A549 (cell line): Measurements from ENCODE around the gene TRERF1. TPM values are rescaled to one million over a fixed set of nuclear protein-coding genes. Genes with fewer than 3 reads are reported as not detected.

ENCODE experiments used
- ATAC-seq, 2 experiments: fragments of 200-7000 bp in 1 of 2; fragments of >200 bp in 1 of 2; cut with Nextera tagmentation in 1 of 2; cut with Tn5 transposase in 1 of 2; 3 replicates each; pipeline versions ENCODE4 v1.8.0 to v1.9.1; 2018 to 2020; ENCODE audit warnings: mild to moderate bottlenecking in 1 of 2, moderate library complexity in 1 of 2
- CTCF ChIA-PET: fragments of 300-600 bp; sonication (Branson Sonifier 250); formaldehyde crosslinking; extraction: SDS; loops from one replicate; lab custom pipeline; 2021; ENCODE audit warnings: antibody characterized with exemption, inconsistent platforms; lab: Yijun Ruan, JAX
- POLR2A ChIA-PET: fragments of 350-600 bp; formaldehyde crosslinking; extraction: SDS; loops from one replicate; lab custom pipeline; 2021; ENCODE audit warnings: antibody characterized with exemption, inconsistent platforms; lab: Yijun Ruan, JAX
- DNase-seq, 2 experiments: peaks; one replicate each; pipeline versions ENCODE4 v3.0.0 to v3.0.0-alpha.2; 2011 to 2016; ENCODE audit warnings: low read depth in 1 of 2, low spot score in 1 of 2
- FAIRE-seq: peaks from 2 replicates; lab custom pipeline; 2011; peaks lifted over from hg19 to GRCh38; lab: Jason Lieb, UNC
- H3K27ac ChIP-seq, 2 experiments: fragments of >200 bp; sonication (Bioruptor Twin); formaldehyde crosslinking; 3 replicates each; pipeline ENCODE4 v1.5.1; 2016 to 2017
- H3K4me1 ChIP-seq: fragments of >200 bp; sonication (Bioruptor Twin); formaldehyde crosslinking; 3 replicates; pipeline ENCODE4 v1.6.1; 2016
- H3K4me2 ChIP-seq: fragments of >200 bp; sonication (Bioruptor Twin); formaldehyde crosslinking; 3 replicates; pipeline ENCODE4 v1.6.1; 2016
- H3K4me3 ChIP-seq: fragments of >200 bp; sonication (Bioruptor Twin); formaldehyde crosslinking; 3 replicates; pipeline ENCODE4 v1.5.1; 2016
- H3K9me3 ChIP-seq: fragments of >200 bp; sonication (Bioruptor Twin); formaldehyde crosslinking; 3 replicates; pipeline ENCODE4 v1.6.1; 2016
- BCL3 ChIP-seq: fragments of >200 bp; sonication (Bioruptor Twin); formaldehyde crosslinking; IDR thresholded peaks from 3 replicates; pipeline ENCODE4 v1.6.1; 2016
- CBX8 ChIP-seq: fragments of 200-600 bp; sonication (generic); IDR thresholded peaks from 2 replicates; pipeline ENCODE4 v1.6.1; 2016
- CEBPB ChIP-seq, 2 experiments: fragments of >200 bp in 1 of 2; sonication (Bioruptor Twin) in 1 of 2; formaldehyde crosslinking in 1 of 2; IDR thresholded peaks; 2 replicates each; pipeline ENCODE4 v1.6.1; 2012 to 2016
- CTCF ChIP-seq: fragments of >200 bp; sonication (Bioruptor Twin); formaldehyde crosslinking; IDR thresholded peaks from 3 replicates; pipeline ENCODE4 v1.5.1; 2016
- EP300 ChIP-seq, 2 experiments: fragments of >200 bp; sonication (Bioruptor Twin); formaldehyde crosslinking; IDR thresholded peaks; 2 replicates in 1 of 2; 3 replicates in 1 of 2; pipeline ENCODE4 v1.6.1; 2016 to 2017
- FOSB ChIP-seq: fragments of 250-450 bp; sonication (Bioruptor Pico); IDR thresholded peaks from 2 replicates; pipeline ENCODE4 v1.5.0; 2020; ENCODE audit warnings: mild to moderate bottlenecking, moderate library complexity
- HEYL ChIP-seq: fragments of 250-450 bp; sonication (Bioruptor Pico); IDR thresholded peaks from 2 replicates; pipeline ENCODE4 v1.8.0; 2021; ENCODE audit warnings: mild to moderate bottlenecking, moderate library complexity
- HOXB13 ChIP-seq: fragments of 250-450 bp; sonication (Bioruptor Pico); IDR thresholded peaks from 2 replicates; pipeline ENCODE4 v1.5.0; 2020; ENCODE audit warnings: low read depth, mild to moderate bottlenecking, moderate library complexity
- HOXB5 ChIP-seq: fragments of 250-450 bp; sonication (Bioruptor Pico); IDR thresholded peaks from 2 replicates; pipeline ENCODE4 v1.5.0; 2020; ENCODE audit warnings: mild to moderate bottlenecking, moderate library complexity
- MAZ ChIP-seq: fragments of 150-350 bp; IDR thresholded peaks from 2 replicates; pipeline ENCODE4 v1.6.1; 2014; ENCODE audit warnings: antibody characterized with exemption, low read depth, low read length, borderline replicate concordance
- PHF8 ChIP-seq: fragments of 200-600 bp; sonication (generic); IDR thresholded peaks from 2 replicates; pipeline ENCODE4 v1.6.1; 2016; ENCODE audit warnings: low read depth, mild to moderate bottlenecking, antibody characterized with exemption, moderate library complexity, borderline replicate concordance
- POLR2A ChIP-seq: IDR thresholded peaks from 2 replicates; pipeline ENCODE4 v1.6.1; 2012; ENCODE audit warnings: mild to moderate bottlenecking, low read length
- POLR2AphosphoS2 ChIP-seq: conservative IDR thresholded peaks from 2 replicates; pipeline ENCODE4 v1.6.1; 2012; ENCODE audit warnings: low read length, improper control_type of control experiment, inconsistent platforms
- TFCP2L1 ChIP-seq: fragments of 250-450 bp; sonication (Bioruptor Pico); IDR thresholded peaks from 2 replicates; pipeline ENCODE4 v1.5.0; 2021; ENCODE audit warnings: mild to moderate bottlenecking
- ZC3H11A ChIP-seq: fragments of 450-650 bp; IDR thresholded peaks from 2 replicates; pipeline ENCODE4 v1.6.1; 2014; ENCODE audit warnings: antibody characterized with exemption, mild to moderate bottlenecking
- ZNF302 ChIP-seq: fragments of 250-450 bp; sonication (Bioruptor Pico); IDR thresholded peaks from 2 replicates; pipeline ENCODE4 v1.9.0; 2021; ENCODE audit warnings: inconsistent platforms, mild to moderate bottlenecking, moderate library complexity
- ZSCAN20 ChIP-seq: fragments of 250-450 bp; sonication (Bioruptor Pico); IDR thresholded peaks from 2 replicates; pipeline ENCODE4 v1.8.0; 2022; ENCODE audit warnings: mild to moderate bottlenecking, moderate library complexity
- WGBS: methylation state at CpG from one replicate; pipeline ENCODE4 v1.1.6; 2017; ENCODE audit errors: missing lambda C conversion rate; 5-methylcytosine and 5-hydroxymethylcytosine counted together
- polyA plus RNA-seq, 4 experiments: library from polyadenylated mRNA; depleted of rRNA in 3 of 4; stranded (reverse); fragments of >200 nt; fragmentation: RNase III in 1 of 4; extraction: RNeasy Plus Mini Kit Qiagen cat#74134 plus additional on column Dnase treatment in 1 of 4; gene quantifications; 2 replicates in 3 of 4; 3 replicates in 1 of 4; pipeline ENCODE4 v1.2.3, GENCODE V29; 2011 to 2017
- TF ChIP-seq, protein P1 (sequence below): IDR thresholded peaks from 2 replicates; pipeline ENCODE4 v1.6.1; 2012; ENCODE audit warnings: low read depth, borderline replicate concordance
- TF ChIP-seq, protein P2 (sequence below): IDR thresholded peaks from 2 replicates; pipeline ENCODE4 v1.6.1; 2012
- TF ChIP-seq, protein P3 (sequence below): fragments of >200 bp; sonication (Bioruptor Twin); formaldehyde crosslinking; IDR thresholded peaks from 2 replicates; pipeline ENCODE4 v1.6.1; 2016
- TF ChIP-seq, protein P4 (sequence below): fragments of 200-600 bp; sonication (generic); IDR thresholded peaks from 2 replicates; pipeline ENCODE4 v1.6.1; 2016; ENCODE audit warnings: antibody characterized with exemption, mild to moderate bottlenecking, moderate library complexity

TRERF1 gene
- polyA plus RNA-seq, 2 of the 4 experiments (the other 2 are of a cell fraction), result 2.4 to 3.5 TPM

DNA sequence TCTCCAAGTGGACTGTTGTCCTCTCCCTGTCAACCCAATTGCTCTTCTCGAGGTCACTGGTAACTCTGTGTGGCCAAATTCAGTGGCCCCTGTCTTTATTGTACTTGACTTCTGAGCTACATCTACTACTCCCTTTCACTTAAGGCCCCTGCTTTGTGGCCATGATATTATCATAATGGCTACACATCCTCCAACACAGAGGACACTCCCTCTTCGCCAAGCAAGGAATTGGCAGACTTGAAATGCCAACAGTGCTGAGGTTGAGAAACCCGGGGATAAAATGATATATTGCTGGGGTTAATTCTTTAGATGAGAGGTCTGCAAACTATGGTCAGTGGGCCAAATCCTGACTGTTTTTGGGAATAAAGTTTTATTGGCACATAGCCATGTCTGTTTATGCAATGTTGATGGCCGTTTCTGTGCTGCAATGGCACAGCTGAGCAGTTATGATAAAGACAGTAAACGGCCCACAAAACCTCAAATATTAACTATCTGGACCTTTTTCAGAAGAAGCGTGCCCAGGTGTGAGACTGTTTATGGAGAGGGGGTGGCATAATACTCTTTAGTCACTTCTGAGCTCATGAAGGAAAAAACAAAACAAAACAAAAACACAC is 222.1 kb downstream of the TRERF1 start:
- Histone ChIP-seq H3K4me2 (no peak overlapping the region), H3K4me1 (peaks cover 39% of the 10 kb centered on the region), H3K4me3 (no peak overlapping the region), H3K9me3 (no peaks in the 10 kb centered on the region), H3K27ac (peak overlapping the region; percentile 23 to 89; a peak in 3 of 6 replicates)
- DNase-seq (no peak), FAIRE-seq (no peak), ATAC-seq (no peak)
- ChIA-PET CTCF (interaction anchor here (0.7 to 2.5 kb wide), 15 partner anchors 12 to 318 kb away, joined by 3 to 8 read pairs (median 5); no protein-coding TSS in a partner anchor), POLR2A (interaction anchor here (0.6 kb wide), 1 partner anchor 13 kb away, joined by 3 read pairs; no protein-coding TSS in a partner anchor)
- TF ChIP-seq, protein P1, sequence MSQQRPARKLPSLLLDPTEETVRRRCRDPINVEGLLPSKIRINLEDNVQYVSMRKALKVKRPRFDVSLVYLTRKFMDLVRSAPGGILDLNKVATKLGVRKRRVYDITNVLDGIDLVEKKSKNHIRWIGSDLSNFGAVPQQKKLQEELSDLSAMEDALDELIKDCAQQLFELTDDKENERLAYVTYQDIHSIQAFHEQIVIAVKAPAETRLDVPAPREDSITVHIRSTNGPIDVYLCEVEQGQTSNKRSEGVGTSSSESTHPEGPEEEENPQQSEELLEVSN, result no peak
- TF ChIP-seq EP300 (IDR thresholded peaks at IDR 0.05) (no peak), CTCF (no peak), POLR2A (no peak), ZSCAN20 (CRISPR knock-in tag) (no peak), HEYL (CRISPR knock-in tag) (no peak), CEBPB (IDR thresholded peaks at IDR 0.05) (no peak), MAZ (no peak), TFCP2L1 (CRISPR knock-in tag) (no peak)
- TF ChIP-seq, protein P2, sequence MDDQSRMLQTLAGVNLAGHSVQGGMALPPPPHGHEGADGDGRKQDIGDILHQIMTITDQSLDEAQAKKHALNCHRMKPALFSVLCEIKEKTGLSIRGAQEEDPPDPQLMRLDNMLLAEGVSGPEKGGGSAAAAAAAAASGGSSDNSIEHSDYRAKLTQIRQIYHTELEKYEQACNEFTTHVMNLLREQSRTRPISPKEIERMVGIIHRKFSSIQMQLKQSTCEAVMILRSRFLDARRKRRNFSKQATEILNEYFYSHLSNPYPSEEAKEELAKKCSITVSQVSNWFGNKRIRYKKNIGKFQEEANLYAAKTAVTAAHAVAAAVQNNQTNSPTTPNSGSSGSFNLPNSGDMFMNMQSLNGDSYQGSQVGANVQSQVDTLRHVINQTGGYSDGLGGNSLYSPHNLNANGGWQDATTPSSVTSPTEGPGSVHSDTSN, result no peak
- TF ChIP-seq, protein P3, sequence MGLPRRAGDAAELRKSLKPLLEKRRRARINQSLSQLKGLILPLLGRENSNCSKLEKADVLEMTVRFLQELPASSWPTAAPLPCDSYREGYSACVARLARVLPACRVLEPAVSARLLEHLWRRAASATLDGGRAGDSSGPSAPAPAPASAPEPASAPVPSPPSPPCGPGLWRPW, result no peak
- 63% methylated on average over 6 of the region's 6 CpGs for WGBS

DNA sequence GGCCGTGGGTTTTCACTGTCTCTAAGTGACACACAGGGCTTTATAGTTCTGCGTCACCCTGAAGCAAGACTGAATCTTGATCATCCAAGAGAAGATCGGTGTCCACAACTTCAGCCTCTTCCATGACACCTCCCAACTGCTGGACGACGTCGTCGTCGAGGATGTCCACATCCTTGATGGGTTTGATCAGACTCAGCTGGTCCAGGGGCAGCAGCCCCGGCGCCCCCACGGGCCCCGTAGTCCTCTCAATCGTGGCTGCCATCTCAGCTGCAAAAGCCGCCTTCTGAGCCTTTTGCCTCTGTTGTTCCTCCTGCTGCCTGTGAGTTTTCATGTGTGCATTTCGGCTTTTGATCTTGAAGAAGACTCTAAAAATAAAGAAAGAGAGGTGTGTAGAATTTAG is 223.4 kb downstream of the TRERF1 start:
- 92% methylated on average over 15 of the region's 15 CpGs for WGBS
- TF ChIP-seq, protein P1, result no peak
- TF ChIP-seq BCL3, result no peak
- TF ChIP-seq, protein P4, sequence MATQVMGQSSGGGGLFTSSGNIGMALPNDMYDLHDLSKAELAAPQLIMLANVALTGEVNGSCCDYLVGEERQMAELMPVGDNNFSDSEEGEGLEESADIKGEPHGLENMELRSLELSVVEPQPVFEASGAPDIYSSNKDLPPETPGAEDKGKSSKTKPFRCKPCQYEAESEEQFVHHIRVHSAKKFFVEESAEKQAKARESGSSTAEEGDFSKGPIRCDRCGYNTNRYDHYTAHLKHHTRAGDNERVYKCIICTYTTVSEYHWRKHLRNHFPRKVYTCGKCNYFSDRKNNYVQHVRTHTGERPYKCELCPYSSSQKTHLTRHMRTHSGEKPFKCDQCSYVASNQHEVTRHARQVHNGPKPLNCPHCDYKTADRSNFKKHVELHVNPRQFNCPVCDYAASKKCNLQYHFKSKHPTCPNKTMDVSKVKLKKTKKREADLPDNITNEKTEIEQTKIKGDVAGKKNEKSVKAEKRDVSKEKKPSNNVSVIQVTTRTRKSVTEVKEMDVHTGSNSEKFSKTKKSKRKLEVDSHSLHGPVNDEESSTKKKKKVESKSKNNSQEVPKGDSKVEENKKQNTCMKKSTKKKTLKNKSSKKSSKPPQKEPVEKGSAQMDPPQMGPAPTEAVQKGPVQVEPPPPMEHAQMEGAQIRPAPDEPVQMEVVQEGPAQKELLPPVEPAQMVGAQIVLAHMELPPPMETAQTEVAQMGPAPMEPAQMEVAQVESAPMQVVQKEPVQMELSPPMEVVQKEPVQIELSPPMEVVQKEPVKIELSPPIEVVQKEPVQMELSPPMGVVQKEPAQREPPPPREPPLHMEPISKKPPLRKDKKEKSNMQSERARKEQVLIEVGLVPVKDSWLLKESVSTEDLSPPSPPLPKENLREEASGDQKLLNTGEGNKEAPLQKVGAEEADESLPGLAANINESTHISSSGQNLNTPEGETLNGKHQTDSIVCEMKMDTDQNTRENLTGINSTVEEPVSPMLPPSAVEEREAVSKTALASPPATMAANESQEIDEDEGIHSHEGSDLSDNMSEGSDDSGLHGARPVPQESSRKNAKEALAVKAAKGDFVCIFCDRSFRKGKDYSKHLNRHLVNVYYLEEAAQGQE, result no peak
- TF ChIP-seq HOXB13 (CRISPR knock-in tag), result no peak
- no peak for TF ChIP-seq CBX8
- TF ChIP-seq ZNF302, result no peak
- no peak for TF ChIP-seq HOXB5
- no peak for TF ChIP-seq PHF8
- TF ChIP-seq POLR2AphosphoS2, result no peak
- no peak for TF ChIP-seq ZC3H11A
- TF ChIP-seq HEYL (CRISPR knock-in tag), result no peak
- TF ChIP-seq FOSB, result no peak
- TF ChIP-seq, all 56 proteins: peak for 0
- DNase-seq (no peak), ATAC-seq (no peak), FAIRE-seq (no peak)
- H3K4me1 ChIP-seq, result peaks cover 48% of the 10 kb centered on the region
- H3K27ac ChIP-seq, result peak overlapping the region; percentile 78 to 89; a peak in 4 of 6 replicates
- no peaks in the 10 kb centered on the region for H3K9me3 ChIP-seq
- H3K4me3 ChIP-seq, result no peak overlapping the region
- no peak overlapping the region for H3K4me2 ChIP-seq
- CTCF ChIA-PET, result interaction anchor here (1.0 to 3.7 kb wide), 4 partner anchors 13 to 319 kb away, joined by 4 to 17 read pairs (median 8); no protein-coding TSS in a partner anchor
- POLR2A ChIA-PET, result no interaction called here
